ENCODE measurements around the gene MYRFL. TPM values are rescaled to one million over a fixed set of nuclear protein-coding genes. Genes with fewer than 3 reads are reported as not detected.

MYRFL gene
- total RNA-seq, 1 experiment from 2014 or later: 1.3 TPM

GRCh38 chr12:69986114-69986513 is 161.1 kb downstream of the MYRFL start:
- no peaks in the 10 kb centered on the region; the same call in 1 of the 2 replicates for H3K36me3 Mint-ChIP-seq
- DNase-seq (ENCODE audit: low spot score) (no peak), ATAC-seq (no peak)
- TF ChIP-seq ETV6 (CRISPR knock-in tag; IDR thresholded peaks at IDR 0.05): no peak
- TF ChIP-seq ZNF512 (CRISPR knock-in tag; IDR thresholded peaks at IDR 0.05; ENCODE audit: borderline replicate concordance): no peak
- no peaks in the 10 kb centered on the region for H3K4me1 Mint-ChIP-seq
- ChIA-PET CTCF (interaction anchor here (0.8 to 1.5 kb wide), 2 partner anchors 11 to 85 kb away, joined by 3 to 4 read pairs; no protein-coding TSS in a partner anchor), POLR2A (no interaction called here)
- no peaks in the 10 kb centered on the region for H3K27me3 Mint-ChIP-seq (ENCODE audit: low read depth)
- H3K27ac Mint-ChIP-seq: no peak overlapping the region
- no peak overlapping the region for H3K4me3 Mint-ChIP-seq
- peaks cover 13% of the 10 kb centered on the region for H3K9me3 Mint-ChIP-seq

GRCh38 chr12:69987579-69988091 is 162.6 kb downstream of the MYRFL start:
- DNase-seq (ENCODE audit: low spot score) (no peak), ATAC-seq (no peak)
- H3K36me3 Mint-ChIP-seq: no peaks in the 10 kb centered on the region; the same call in 1 of the 2 replicates
- H3K4me1 Mint-ChIP-seq: no peaks in the 10 kb centered on the region
- H3K27ac Mint-ChIP-seq: no peak overlapping the region
- ChIA-PET POLR2A (no interaction called here), CTCF (no interaction called here)
- TF ChIP-seq ZNF425 (CRISPR knock-in tag; conservative IDR thresholded peaks at IDR 0.05) (no peak), ZNF121 (CRISPR knock-in tag; IDR thresholded peaks at IDR 0.05) (no peak), GRHL2 (CRISPR knock-in tag; IDR thresholded peaks at IDR 0.05; ENCODE audit: insufficient replicate concordance, severe bottlenecking) (no peak), NFATC4 (CRISPR knock-in tag; IDR thresholded peaks at IDR 0.05) (no peak), ZBTB21 (CRISPR knock-in tag; IDR thresholded peaks at IDR 0.05; ENCODE audit: borderline replicate concordance) (no peak), TP53 (CRISPR knock-in tag; IDR thresholded peaks at IDR 0.05) (no peak), STAT6 (CRISPR knock-in tag; conservative IDR thresholded peaks at IDR 0.05; ENCODE audit: low read depth) (no peak), NR2C2 (CRISPR knock-in tag; IDR thresholded peaks at IDR 0.05) (no peak), RELA (CRISPR knock-in tag; IDR thresholded peaks at IDR 0.05; ENCODE audit: borderline replicate concordance) (no peak), CDX4 (CRISPR knock-in tag; IDR thresholded peaks at IDR 0.05; ENCODE audit: borderline replicate concordance) (no peak), CREM (CRISPR knock-in tag; IDR thresholded peaks at IDR 0.05) (no peak), MXD4 (CRISPR knock-in tag; IDR thresholded peaks at IDR 0.05; ENCODE audit: borderline replicate concordance) (no peak), TCF7 (CRISPR knock-in tag; IDR thresholded peaks at IDR 0.05; ENCODE audit: low read depth) (no peak), TEAD4 (CRISPR knock-in tag; IDR thresholded peaks at IDR 0.05) (no peak), PRRX2 (CRISPR knock-in tag; IDR thresholded peaks at IDR 0.05) (no peak), ZNF512 (CRISPR knock-in tag; IDR thresholded peaks at IDR 0.05; ENCODE audit: borderline replicate concordance) (no peak)
- no peaks in the 10 kb centered on the region for H3K27me3 Mint-ChIP-seq (ENCODE audit: low read depth)
- peaks cover 13% of the 10 kb centered on the region for H3K9me3 Mint-ChIP-seq
- H3K4me3 Mint-ChIP-seq: no peak overlapping the region

All from WTC11 (cell line).